ENCODE data around the gene NT5DC3.

NT5DC3 gene

GRCh38 chr12:103779410-103780092, 61.5 kb downstream of the NT5DC3 start:
- no peak for DNase-seq

GRCh38 chr12:103778781-103779180, 62.3 kb downstream of the NT5DC3 start:
- DNase-seq: no peak

DNA sequence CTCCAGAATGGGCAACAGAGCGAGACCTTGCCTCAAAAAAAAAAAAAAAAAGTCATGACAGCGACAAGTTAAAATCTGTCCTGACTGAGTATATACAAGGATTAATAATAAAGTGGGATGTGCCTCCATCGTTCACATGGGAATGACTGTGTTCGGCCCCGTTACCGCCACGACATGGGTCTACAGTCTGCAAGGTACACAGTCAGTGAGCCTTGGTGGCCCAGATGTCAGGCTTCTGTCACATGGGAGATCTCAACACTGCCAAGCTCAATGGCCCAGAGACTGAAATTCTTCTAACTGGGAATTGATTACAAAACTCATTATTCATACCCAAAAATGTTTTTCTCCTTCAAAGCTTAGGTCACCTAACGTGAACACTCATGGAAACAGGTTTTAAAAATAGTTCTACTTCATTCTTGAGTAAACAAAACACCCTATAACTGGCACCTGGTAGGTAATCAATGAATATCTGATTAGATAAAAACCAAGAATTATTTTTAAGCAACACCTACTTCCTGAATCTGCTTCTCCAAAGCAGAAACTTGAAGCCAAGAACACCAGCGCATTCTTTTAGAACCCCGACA, 66.0 kb downstream of the NT5DC3 start:
- no peak for DNase-seq

DNA sequence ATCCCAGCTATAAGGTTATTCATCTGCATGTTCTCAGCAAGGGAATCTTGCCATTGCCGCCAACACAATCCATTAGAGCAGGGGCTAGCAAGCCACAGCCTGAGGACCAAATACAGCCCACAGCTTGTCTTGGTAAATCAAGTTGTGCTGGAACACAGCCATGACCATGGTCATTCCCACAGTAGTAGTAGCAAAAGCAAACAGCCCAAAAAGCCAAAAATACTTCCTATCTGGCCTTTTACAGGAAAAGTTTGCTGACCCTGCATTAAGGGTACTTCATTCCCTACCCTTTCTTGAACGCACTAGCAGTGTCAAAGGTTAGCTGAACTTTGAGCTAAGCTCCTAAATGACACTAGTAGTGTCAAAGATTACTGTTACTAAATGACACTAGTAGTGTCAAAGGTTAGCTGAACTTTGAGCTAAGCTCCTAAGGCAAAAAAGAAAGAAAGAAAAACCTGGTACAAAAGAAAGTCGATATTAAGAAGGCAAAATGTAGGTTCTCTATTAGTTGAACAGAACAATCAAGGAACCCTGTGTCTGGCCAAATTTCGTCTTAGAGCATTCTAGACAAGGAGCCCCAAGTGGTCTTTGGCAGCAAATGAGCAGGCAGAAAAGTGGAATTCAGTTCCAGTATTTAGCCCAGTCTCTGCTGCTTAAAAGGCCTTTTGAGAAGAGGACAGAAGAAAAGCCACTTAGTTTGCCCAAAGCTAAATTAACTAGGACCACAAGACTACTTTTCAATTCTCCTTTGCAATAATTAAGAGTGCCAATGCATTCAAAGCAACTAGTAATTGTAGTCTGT, 67.7 kb downstream of the NT5DC3 start:
- DNase-seq: no peak

DNA sequence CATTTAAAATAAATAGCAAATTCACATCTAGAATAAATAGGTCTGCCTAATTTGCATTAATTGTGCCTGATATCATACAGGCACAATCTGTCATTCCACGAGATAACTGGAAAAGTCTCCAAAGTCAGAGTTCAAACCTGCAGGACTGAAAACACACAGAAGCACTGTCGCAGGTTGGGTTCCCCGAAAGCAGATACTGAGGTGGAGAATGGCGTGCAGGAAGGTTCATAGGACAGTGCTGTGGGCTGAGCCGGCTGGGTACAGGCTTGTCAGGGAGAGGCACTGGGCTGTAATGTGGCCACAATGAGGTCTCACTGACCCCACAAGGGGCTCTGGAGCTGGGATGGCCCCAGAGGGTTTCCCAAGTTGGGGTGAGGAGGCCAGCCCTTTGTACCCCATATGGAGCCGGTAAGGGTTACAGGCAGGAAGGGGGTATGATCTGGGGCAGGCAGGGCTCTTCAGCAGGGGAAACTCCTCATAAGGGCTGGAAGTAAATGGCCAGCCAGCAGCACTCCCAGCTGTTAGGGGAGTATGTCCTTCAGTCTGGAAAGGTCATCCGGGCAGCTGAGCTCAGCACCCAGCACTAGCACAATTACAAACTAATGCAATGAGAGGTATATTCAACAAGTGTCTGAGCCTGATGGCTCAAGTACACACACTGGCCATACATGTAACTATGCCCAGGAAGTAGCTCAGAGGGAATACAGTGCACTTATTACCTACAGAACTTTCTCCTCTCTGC, 68.5 kb downstream of the NT5DC3 start:
- no peak for DNase-seq

DNA sequence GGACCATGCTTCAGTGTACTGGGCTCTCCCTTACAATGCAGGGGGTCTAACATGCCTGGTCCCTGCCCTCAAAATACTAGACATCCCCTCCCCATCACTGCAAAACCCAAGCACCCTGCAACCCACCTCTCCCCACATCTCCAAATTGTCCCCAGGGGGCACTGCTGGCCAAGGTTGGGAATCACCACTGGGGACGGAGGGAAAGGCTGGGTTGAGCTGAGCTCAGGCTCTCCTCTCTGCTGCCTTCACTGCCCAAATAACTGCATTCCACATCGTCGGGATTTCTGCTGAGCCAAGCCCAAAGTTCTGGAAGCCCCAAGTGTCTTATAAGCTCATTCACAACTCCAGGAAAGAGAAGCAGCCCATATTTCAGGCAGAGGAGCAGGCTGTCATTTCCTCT, 69.6 kb downstream of the NT5DC3 start:
- no peak for DNase-seq

GRCh38 chr12:103769240-103769945, 71.6 kb downstream of the NT5DC3 start:
- no peak for DNase-seq

DNA sequence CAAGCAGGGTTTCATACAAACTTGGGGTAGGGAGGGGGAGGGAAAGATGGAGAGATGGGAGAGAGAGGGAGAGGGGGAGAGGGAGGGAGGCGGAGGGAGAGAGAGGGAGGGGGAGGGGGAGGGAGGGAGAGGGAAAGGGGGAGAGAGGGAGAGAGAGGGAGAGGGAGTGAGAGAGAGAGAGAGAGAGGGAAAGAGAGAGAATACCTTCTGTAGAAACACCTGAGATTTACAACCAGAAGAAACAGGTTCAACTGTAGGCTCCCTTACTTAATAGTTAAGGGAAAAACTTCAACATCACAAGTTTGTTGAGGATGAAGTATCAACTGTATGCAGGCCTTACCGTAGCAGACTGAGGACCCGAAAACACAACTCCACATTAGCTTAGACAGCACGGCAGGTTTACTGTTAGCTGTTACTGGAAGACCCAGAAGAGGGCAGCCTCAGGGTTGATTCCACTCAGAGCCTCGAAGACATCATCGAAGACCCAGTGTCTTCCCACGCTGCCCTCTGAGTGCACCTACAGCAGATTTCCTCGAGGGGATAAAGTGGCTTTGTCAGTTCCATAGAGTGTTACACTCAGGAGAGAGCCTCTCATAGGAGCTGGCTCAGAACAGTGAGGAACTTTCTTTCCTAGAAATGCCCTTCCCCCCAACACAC, 72.4 kb downstream of the NT5DC3 start:
- DNase-seq: no peak

DNA sequence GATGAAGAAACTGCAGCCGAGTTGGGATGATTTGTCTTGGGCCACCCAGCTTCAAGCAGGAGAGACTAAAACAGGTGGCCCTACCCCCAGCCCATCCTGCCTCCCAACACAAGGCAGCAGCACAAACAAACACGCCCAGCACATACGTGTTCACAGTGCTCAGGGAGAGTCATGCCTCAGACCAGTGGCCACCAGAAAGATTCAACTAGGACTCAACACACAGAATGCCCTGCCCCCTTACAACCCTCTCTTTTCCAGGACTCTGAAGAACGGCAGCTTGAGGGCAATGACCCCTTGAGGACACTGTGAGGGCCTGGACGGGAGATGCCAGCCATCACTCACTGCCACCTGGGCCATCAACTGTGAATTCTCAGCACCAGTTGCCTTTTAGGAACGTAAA, 75.0 kb downstream of the NT5DC3 start:
- no peak for DNase-seq

- DNase-seq: no peak
These were observed 75.7 kb downstream of the NT5DC3 start for GRCh38 chr12:103765322-103765721.

DNA sequence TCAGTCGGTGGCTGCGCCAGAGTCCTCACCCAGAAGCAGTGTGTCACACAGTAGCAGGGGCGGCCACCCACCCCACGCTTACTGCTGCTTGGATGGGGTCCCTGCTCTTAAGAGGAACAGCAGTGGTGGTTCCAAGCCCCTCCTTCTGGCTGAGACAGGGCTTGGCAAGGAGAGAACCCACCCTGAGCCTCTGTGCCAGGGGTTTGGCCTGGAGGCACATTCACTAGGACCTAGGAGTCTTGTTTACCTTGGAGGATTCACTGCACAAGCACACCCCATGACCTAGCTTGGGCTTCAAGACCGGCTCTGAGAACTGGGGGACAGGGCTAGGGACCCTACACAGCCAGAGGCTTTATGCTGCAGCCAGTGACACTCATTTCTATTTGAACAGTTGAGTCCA, 78.6 kb downstream of the NT5DC3 start:
- DNase-seq: no peak

DNA sequence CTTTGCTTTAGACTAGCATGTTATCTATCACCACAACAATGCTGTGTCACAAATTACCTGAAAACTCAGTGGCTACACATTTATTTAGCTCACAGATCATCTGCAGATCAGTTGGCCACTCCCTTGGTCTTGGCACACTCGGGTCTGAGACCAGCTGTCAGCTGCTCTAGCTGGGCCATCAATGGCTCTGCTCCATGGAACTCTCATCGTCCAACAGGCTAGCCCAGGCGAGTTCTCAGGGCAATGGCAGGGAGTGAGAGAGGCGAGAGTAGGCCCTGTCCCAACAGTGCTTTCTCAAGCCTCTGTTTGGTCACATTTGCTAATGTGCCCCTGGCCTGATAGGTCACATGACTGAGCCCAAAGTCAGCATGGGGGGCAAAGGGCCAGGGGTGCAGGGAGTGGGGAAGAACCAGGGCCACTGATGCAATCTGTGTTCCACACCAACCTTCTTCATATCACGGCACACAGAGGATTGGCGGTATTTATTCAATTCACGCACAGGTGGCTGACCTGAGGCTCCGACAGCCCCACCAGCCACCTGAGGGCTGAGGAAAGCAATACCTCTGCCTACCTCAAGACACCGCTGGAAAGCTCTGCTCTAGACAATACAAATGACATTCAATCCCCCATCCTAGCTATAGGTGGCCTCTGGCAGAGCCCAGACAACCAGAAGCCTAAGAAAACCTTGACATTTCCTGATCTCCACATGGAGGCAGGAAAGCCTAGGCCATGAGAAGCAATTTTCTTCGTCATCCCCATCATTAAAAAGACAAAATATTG, 82.5 kb downstream of the NT5DC3 start:
- DNase-seq: no peak

DNA sequence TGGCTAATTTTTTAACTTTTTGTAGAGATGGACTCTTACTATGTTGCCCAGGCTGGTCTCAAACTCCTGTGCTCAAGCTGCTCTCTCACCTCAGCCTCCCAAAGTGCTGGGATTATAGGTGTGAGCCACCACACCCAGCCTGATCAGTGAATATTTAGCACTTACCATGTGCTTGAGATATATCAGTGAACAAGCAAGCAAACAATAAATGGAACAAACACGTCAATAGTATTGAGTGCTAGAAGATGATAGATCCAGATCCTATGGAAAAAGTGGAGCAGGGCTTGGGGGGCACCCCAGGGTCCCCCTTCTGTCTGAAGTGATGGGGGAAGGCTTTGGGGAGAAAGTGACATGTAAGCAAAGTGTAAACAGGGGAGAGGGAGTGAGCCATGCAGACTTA, 83.8 kb downstream of the NT5DC3 start:
- DNase-seq: no peak

DNA sequence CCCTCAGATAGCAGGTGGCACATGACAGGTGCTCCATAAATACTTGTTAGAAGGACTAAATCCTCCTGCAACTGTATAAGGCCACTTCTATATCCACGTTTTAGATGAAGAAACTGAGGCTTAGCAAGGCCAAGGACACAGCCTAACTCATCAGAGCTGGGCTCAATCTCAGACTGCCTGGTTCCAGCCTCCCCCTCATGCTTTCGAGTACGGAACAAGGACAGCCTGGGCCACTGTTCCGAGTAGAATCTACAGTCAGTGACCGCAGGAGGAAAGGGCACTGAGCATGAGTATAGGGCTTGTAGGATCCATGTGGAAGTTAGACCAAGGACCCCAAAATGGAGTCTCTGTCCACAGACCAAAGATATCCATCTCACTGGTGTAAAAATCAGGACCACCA, 84.6 kb downstream of the NT5DC3 start:
- DNase-seq: no peak

- DNase-seq: no peak
These were observed 85.6 kb downstream of the NT5DC3 start for GRCh38 chr12:103755425-103755824.

DNA sequence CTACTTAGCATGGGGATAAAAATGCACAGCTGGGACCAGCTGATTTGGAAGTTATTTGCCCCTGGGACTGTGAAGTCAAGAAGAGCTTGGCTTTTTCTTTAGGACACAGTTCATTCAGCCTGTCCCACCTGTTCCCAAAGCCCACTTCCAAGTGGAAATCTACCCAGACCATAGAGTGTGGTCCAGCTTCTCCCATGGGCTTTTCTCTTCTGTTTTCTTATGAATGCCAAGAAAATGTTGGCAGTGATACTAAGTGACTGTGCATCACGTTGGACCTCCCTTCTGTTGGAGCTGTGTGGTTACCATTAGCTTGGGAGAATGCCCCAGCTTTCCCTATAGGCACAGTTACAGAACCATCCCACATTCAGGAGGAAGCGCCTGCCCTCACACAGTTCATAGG, 89.4 kb downstream of the NT5DC3 start:
- DNase-seq: no peak

- no peak for DNase-seq
These were observed 89.9 kb downstream of the NT5DC3 start for GRCh38 chr12:103751171-103751570.

DNA sequence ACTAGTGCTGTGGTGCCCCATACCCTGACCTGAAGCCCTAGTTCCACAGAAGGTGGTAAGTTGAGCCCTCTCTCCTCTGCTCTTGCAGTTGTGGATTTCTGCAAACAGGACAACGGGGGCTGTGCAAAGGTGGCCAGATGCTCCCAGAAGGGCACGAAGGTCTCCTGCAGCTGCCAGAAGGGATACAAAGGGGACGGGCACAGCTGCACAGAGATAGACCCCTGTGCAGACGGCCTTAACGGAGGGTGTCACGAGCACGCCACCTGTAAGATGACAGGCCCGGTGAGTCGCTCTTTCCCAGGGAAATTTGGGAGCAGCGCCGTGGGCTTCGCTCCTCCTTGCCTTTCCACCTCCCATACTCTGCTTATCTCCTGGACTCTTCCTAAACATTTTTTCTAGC, 92.2 kb downstream of the NT5DC3 start:
- no peak for DNase-seq

DNA sequence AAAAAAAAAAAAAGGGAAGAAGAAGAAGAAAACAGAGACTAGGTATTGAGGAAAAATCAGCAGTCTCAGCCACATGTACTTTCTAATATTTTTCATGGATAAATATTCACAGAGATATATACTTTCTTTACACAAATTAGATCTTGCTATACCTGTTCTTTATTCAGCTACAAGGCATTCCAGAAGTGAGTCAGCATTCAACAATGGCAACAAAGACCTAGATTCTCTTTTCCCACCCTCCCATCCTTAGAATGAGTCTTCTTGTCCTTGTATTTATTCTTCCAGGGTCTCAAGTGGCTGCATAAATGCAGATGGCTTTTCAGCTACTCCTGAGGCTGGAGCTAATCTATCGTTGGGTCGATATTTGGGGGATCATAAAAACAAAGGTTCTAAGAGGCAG, 93.0 kb downstream of the NT5DC3 start:
- no peak for DNase-seq

DNA sequence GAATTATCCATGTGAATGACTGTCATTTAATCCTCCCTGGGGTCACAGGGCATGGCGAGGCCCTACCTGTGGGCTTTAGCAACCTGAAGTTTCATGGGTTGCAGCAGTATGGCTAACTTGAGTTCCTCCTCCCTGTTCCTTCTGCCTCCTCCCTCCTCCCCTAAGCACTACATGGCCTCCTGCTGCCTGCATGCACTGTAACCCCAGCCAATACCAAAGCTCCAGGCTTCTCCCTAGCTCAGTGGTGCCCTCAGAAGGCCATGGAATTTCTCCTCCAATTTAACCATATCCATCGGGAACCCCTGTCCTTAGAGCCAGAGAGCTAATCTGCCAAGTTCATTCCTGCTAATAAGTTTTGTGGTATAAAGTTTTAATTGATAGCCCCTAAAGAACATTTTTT, 95.1 kb downstream of the NT5DC3 start:
- no peak for DNase-seq

- no peak for DNase-seq
These were observed 97.2 kb downstream of the NT5DC3 start for GRCh38 chr12:103743788-103744187.
